Caco-2 (cell line): Measurements from ENCODE around the gene COL4A6. TPM values are rescaled to one million over a fixed set of nuclear protein-coding genes. Genes with fewer than 3 reads are reported as not detected.

Experiments
- BruUV-seq: library from RNA; stranded (reverse); fragments of 400-500 nt; replicated peaks from 2 replicates; lab custom pipeline; 2021; lab: Mats Ljungman, UMichigan
- CTCF ChIA-PET: fragments of 300-600 bp; sonication (Branson Sonifier 250); formaldehyde crosslinking; loops from one replicate; lab custom pipeline; 2022; ENCODE audit warnings: antibody characterized with exemption; lab: Charles Lee
- POLR2A ChIA-PET: fragments of 300-600 bp; sonication (Branson Sonifier 250); formaldehyde crosslinking; loops from one replicate; lab custom pipeline; 2022; ENCODE audit warnings: antibody characterized with exemption; lab: Charles Lee
- DNase-seq, 2 experiments: peaks; one replicate each; pipeline versions ENCODE4 v3.0.0 to v3.0.0-alpha.2; 2020 to 2022
- H3K27me3 ChIP-seq: replicated peaks from 2 replicates; pipeline ENCODE4 v1.6.0; 2011; ENCODE audit warnings: low read length; ENCODE audit not compliant: control insufficient read depth, insufficient read depth
- H3K36me3 ChIP-seq: 2 replicates; pipeline ENCODE4 v1.5.1; 2011; ENCODE audit warnings: low read length; ENCODE audit not compliant: control insufficient read depth, insufficient read depth
- H3K4me1 ChIP-seq: fragments of 250-450 bp; sonication (Bioruptor Pico); 2 replicates; pipeline ENCODE4 v1.5.1; 2020; ENCODE audit warnings: mild to moderate bottlenecking
- H3K4me3 ChIP-seq: 2 replicates; pipeline ENCODE4 v1.5.1; 2011; ENCODE audit warnings: low read depth, mild to moderate bottlenecking, control low read depth, low read length
- H3K9me3 ChIP-seq: fragments of 250-450 bp; sonication (Bioruptor Pico); 2 replicates; pipeline ENCODE4 v1.5.1; 2020; ENCODE audit warnings: mild to moderate bottlenecking, moderate library complexity
- H3K27ac Mint-ChIP-seq: one replicate; pipeline ENCODE4 v1.8.0; 2022; ENCODE audit warnings: mixed read lengths; ENCODE audit not compliant: unreplicated experiment
- H3K27me3 Mint-ChIP-seq: one replicate; pipeline ENCODE4 v1.8.0; 2022; ENCODE audit warnings: mixed read lengths; ENCODE audit not compliant: insufficient read depth, unreplicated experiment
- H3K36me3 Mint-ChIP-seq: one replicate; pipeline ENCODE4 v1.8.0; 2022; ENCODE audit warnings: mild to moderate bottlenecking, mixed read lengths; ENCODE audit not compliant: insufficient read depth, unreplicated experiment
- H3K4me1 Mint-ChIP-seq: one replicate; pipeline ENCODE4 v1.8.0; 2022; ENCODE audit warnings: low read depth, mixed read lengths; ENCODE audit not compliant: unreplicated experiment
- H3K4me3 Mint-ChIP-seq: one replicate; pipeline ENCODE4 v1.8.0; 2022; ENCODE audit warnings: mild to moderate bottlenecking, moderate library complexity, mixed read lengths; ENCODE audit not compliant: unreplicated experiment
- H3K9me3 Mint-ChIP-seq: one replicate; pipeline ENCODE4 v1.8.0; 2022; ENCODE audit warnings: mixed read lengths; ENCODE audit not compliant: unreplicated experiment
- CTCF ChIP-seq, 2 experiments: fragments of 200-600 bp in 1 of 2; IDR thresholded peaks; 1 replicate in 1 of 2; 2 replicates in 1 of 2; pipeline versions ENCODE4 v1.5.1 to v1.8.0; 2011 to 2022; ENCODE audit warnings: antibody characterized with exemption in 1 of 2, control low read depth in 1 of 2, inconsistent platforms in 1 of 2, low read depth in 1 of 2, low read length in 1 of 2, mild to moderate bottlenecking in 1 of 2, moderate library complexity in 1 of 2; ENCODE audit not compliant: insufficient read depth in 1 of 2, severe bottlenecking in 1 of 2, unreplicated experiment in 1 of 2
- intact Hi-C: fragments of 100-400 bp; cut with micrococcal nuclease; formaldehyde crosslinking; loops from one replicate; pipeline ENCODE4 v1.10.0; 2022; ENCODE audit not compliant: unreplicated experiment
- total RNA-seq: library from RNA; stranded (reverse); gene quantifications from 2 replicates; pipeline ENCODE4 v1.2.3, GENCODE V29; 2022

COL4A6 gene
- total RNA-seq, 1 experiment from 2014 or later: 16.0 TPM

- H3K4me3 ChIP-seq: no peak overlapping the region
- no peaks in the 10 kb centered on the region for H3K9me3 Mint-ChIP-seq
- no peak for DNase-seq
- no peaks in the 10 kb centered on the region for H3K36me3 Mint-ChIP-seq
- no peak overlapping the region for H3K27ac Mint-ChIP-seq
- no peak for TF ChIP-seq CTCF (IDR thresholded peaks at IDR 0.05; ENCODE audit: insufficient read depth in 1 of 2, low read depth in 1 of 2, low read length in 1 of 2, severe bottlenecking in 1 of 2, unreplicated experiment in 1 of 2)
- no peaks in the 10 kb centered on the region for H3K4me1 Mint-ChIP-seq
- no peak overlapping the region for H3K4me3 Mint-ChIP-seq
- no peaks in the 10 kb centered on the region for H3K36me3 ChIP-seq
- H3K27me3 Mint-ChIP-seq: no peaks in the 10 kb centered on the region
- BruUV-seq: no TSS peak
- H3K4me1 ChIP-seq: no peaks in the 10 kb centered on the region
- ChIA-PET POLR2A (no interaction called here), CTCF (no interaction called here)
- no peaks in the 10 kb centered on the region for H3K27me3 ChIP-seq
- intact Hi-C loops: no loop called here
- H3K9me3 ChIP-seq: no peaks in the 10 kb centered on the region
Observed at GRCh38 chrX:108456971-108457477, 18.8 kb upstream of the COL4A6 start.

GRCh38 chrX:108453841-108454240 lies 15.6 kb upstream of the COL4A6 start:
- DNase-seq: no peak
- no peak for TF ChIP-seq CTCF (IDR thresholded peaks at IDR 0.05; ENCODE audit: insufficient read depth in 1 of 2, low read depth in 1 of 2, low read length in 1 of 2, severe bottlenecking in 1 of 2, unreplicated experiment in 1 of 2)
- Mint-ChIP-seq H3K27ac (no peak overlapping the region), H3K4me1 (no peaks in the 10 kb centered on the region), H3K4me3 (no peak overlapping the region), H3K36me3 (no peaks in the 10 kb centered on the region), H3K9me3 (no peaks in the 10 kb centered on the region), H3K27me3 (no peaks in the 10 kb centered on the region)
- Histone ChIP-seq H3K9me3 (no peaks in the 10 kb centered on the region), H3K27me3 (no peaks in the 10 kb centered on the region), H3K36me3 (no peaks in the 10 kb centered on the region), H3K4me3 (no peak overlapping the region), H3K4me1 (no peaks in the 10 kb centered on the region)
- ChIA-PET POLR2A (no interaction called here), CTCF (no interaction called here)
- BruUV-seq: no TSS peak
- intact Hi-C loops: no loop called here

- Mint-ChIP-seq H3K27ac (peak overlapping the region; percentile 41), H3K4me3 (no peak overlapping the region), H3K9me3 (no peaks in the 10 kb centered on the region), H3K27me3 (no peaks in the 10 kb centered on the region), H3K4me1 (peaks cover 8% of the 10 kb centered on the region), H3K36me3 (peaks cover 20% of the 10 kb centered on the region)
- POLR2A ChIA-PET: no interaction called here
- no peaks in the 10 kb centered on the region for H3K36me3 ChIP-seq
- no peak for TF ChIP-seq CTCF (IDR thresholded peaks at IDR 0.05; ENCODE audit: insufficient read depth in 1 of 2, low read depth in 1 of 2, low read length in 1 of 2, severe bottlenecking in 1 of 2, unreplicated experiment in 1 of 2)
- no peaks in the 10 kb centered on the region for H3K9me3 ChIP-seq
- intact Hi-C loops: no loop called here
- BruUV-seq: no TSS peak
- CTCF ChIA-PET: no interaction called here
- no peak for DNase-seq
- no peaks in the 10 kb centered on the region for H3K27me3 ChIP-seq
- no peaks in the 10 kb centered on the region for H3K4me1 ChIP-seq
- H3K4me3 ChIP-seq: no peak overlapping the region
Observed at GRCh38 chrX:108447303-108447702, 9.1 kb upstream of the COL4A6 start.
